Uterus (tissue), 4 donors: ENCODE results near the gene GPR78. TPM values are rescaled to one million over a fixed set of nuclear protein-coding genes. Genes with fewer than 3 reads are reported as not detected.

Experiments
- DNase-seq, 2 donors: peaks; one replicate each; pipeline ENCODE4 v3.0.0-alpha.2; 2019 to 2020
- H3K27ac ChIP-seq, 2 donors: fragments of 200-600 bp; sonication (generic); 1 replicate in 1 of 2; 2 replicates in 1 of 2; pipeline ENCODE4 v1.5.1; 2016 to 2018
- H3K27me3 ChIP-seq, 2 donors: fragments of 200-600 bp; sonication (generic); one replicate each; pipeline ENCODE4 v1.5.1; 2018 to 2019; ENCODE audit warnings: control low read depth in 1 of 2
- H3K36me3 ChIP-seq, 2 donors: fragments of 200-600 bp; sonication (generic); one replicate each; pipeline ENCODE4 v1.5.1; 2019; ENCODE audit warnings: control low read depth in 1 of 2
- H3K4me1 ChIP-seq, 2 donors: fragments of 200-600 bp; sonication (generic); one replicate each; pipeline ENCODE4 v1.5.1; 2018 to 2019; ENCODE audit warnings: control low read depth in 1 of 2
- H3K4me3 ChIP-seq, 2 donors: fragments of 200-600 bp; sonication (generic); 1 replicate in 1 of 2; 2 replicates in 1 of 2; pipeline ENCODE4 v1.5.1; 2018 to 2019; ENCODE audit warnings: mild to moderate bottlenecking in 1 of 2
- H3K9me3 ChIP-seq, 2 donors: fragments of 200-600 bp; sonication (generic); one replicate each; pipeline ENCODE4 v1.5.1; 2019; ENCODE audit warnings: control low read depth in 1 of 2
- POLR2A ChIP-seq, 2 donors: fragments of 450-650 bp; IDR thresholded peaks; one replicate each; pipeline ENCODE4 v1.6.1; 2016; ENCODE audit warnings: antibody characterized with exemption in 2 of 2, mild to moderate bottlenecking in 1 of 2, moderate library complexity in 1 of 2
- intact Hi-C: fragments of 100-400 bp; cut with DNase I; formaldehyde crosslinking; loops from one replicate; pipeline ENCODE4 v1.15.1; 2023; ENCODE audit warnings: low total_unique reads
- total RNA-seq, 4 donors: library from RNA; depleted of rRNA in 3 of 4; stranded (reverse); fragments of >200 nt in 3 of 4; gene quantifications; one replicate each; pipeline versions ENCODE4 v1.1.0 to v1.2.4, GENCODE V29; 2014 to 2023
- TF ChIP-seq, protein P1 (sequence below), 4 experiments: fragments of 200-600 bp in 2 of 4; fragments of 450-650 bp in 2 of 4; sonication (generic) in 2 of 4; IDR thresholded peaks; one replicate each; pipeline ENCODE4 v1.5.1; 2016 to 2019; ENCODE audit warnings: antibody characterized with exemption in 4 of 4, mild to moderate bottlenecking in 2 of 4, moderate library complexity in 1 of 4
- donor health status: DM: yes; HTN: yes; CAD: no.

GPR78 gene
- total RNA-seq, 4 donors from 2014 or later = 0.43 to 2.1 TPM; not detected in 2

DNA sequence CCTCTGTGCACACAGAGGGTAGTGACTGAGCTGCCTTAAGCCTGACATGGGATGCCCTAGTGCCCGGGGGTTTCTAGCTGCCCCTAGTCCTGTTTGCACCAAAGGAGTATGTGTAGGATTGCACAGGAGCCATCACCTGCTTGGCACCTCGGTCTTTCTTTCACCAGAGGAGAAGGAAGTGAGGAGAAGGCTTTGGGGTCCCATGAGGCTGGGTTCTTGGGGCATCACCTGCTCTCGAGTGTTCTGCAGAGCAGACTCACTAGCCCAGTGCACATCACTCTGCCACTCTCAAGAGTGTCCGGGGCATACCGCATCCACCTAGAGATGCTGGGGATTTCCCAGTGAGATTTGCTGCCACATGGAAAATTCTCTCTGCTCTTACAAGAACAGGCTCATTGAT is 40.5 kb upstream of the GPR78 start:
- H3K9me3 ChIP-seq = no peaks in the 10 kb centered on the region
- intact Hi-C loops = no loop called here
- H3K27ac ChIP-seq = no peak overlapping the region
- no peak overlapping the region for H3K4me3 ChIP-seq
- no peak for DNase-seq
- no peaks in the 10 kb centered on the region for H3K4me1 ChIP-seq
- TF ChIP-seq, protein P1, sequence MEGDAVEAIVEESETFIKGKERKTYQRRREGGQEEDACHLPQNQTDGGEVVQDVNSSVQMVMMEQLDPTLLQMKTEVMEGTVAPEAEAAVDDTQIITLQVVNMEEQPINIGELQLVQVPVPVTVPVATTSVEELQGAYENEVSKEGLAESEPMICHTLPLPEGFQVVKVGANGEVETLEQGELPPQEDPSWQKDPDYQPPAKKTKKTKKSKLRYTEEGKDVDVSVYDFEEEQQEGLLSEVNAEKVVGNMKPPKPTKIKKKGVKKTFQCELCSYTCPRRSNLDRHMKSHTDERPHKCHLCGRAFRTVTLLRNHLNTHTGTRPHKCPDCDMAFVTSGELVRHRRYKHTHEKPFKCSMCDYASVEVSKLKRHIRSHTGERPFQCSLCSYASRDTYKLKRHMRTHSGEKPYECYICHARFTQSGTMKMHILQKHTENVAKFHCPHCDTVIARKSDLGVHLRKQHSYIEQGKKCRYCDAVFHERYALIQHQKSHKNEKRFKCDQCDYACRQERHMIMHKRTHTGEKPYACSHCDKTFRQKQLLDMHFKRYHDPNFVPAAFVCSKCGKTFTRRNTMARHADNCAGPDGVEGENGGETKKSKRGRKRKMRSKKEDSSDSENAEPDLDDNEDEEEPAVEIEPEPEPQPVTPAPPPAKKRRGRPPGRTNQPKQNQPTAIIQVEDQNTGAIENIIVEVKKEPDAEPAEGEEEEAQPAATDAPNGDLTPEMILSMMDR (IDR thresholded peaks at IDR 0.05) = no peak
- TF ChIP-seq POLR2A (IDR thresholded peaks at IDR 0.05) = no peak
- no peaks in the 10 kb centered on the region for H3K36me3 ChIP-seq
- no peaks in the 10 kb centered on the region for H3K27me3 ChIP-seq

- no peak for DNase-seq
- Histone ChIP-seq H3K27ac (no peak overlapping the region), H3K4me3 (no peak overlapping the region), H3K27me3 (no peaks in the 10 kb centered on the region), H3K4me1 (no peaks in the 10 kb centered on the region), H3K36me3 (no peaks in the 10 kb centered on the region), H3K9me3 (no peaks in the 10 kb centered on the region)
- intact Hi-C loops = no loop called here
- TF ChIP-seq, protein P1 (IDR thresholded peaks at IDR 0.05) = no peak
- no peak for TF ChIP-seq POLR2A (IDR thresholded peaks at IDR 0.05)
Observed at GRCh38 chr4:8540072-8540471, 40.1 kb upstream of the GPR78 start.

- intact Hi-C loops = no loop called here
- no peak for DNase-seq
Observed at GRCh38 chr4:8540586-8540985, 39.6 kb upstream of the GPR78 start.

DNA sequence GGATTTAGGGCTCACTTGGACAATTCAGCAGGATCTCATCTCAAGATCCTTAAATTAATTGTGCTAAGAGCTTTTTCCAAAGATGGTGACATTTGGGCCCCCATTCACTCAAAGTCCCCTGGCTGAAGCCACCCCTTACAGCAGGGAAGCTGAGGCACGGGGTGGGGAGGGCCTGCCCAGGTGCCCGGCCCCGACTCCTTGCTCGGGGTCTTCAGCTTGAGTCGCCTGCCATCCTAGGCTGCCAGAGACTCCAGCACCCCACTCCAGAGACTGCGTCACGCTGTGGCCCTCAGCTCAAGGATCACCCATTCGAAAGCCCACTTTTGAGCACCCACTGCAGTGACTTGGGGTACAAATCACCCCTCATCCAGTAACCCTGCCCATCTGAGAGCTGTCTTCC is 39.2 kb upstream of the GPR78 start:
- H3K9me3 ChIP-seq = no peaks in the 10 kb centered on the region
- intact Hi-C loops = no loop called here
- no peak for DNase-seq
- no peak overlapping the region for H3K4me3 ChIP-seq
- TF ChIP-seq, protein P1 (IDR thresholded peaks at IDR 0.05) = no peak
- no peak for TF ChIP-seq POLR2A (IDR thresholded peaks at IDR 0.05)
- no peaks in the 10 kb centered on the region for H3K27me3 ChIP-seq
- H3K27ac ChIP-seq = no peak overlapping the region
- H3K4me1 ChIP-seq = no peaks in the 10 kb centered on the region
- no peaks in the 10 kb centered on the region for H3K36me3 ChIP-seq

More at GRCh38 chr4:8540586-8540985, 39.6 kb upstream of the GPR78 start:
- Histone ChIP-seq H3K4me3 (no peak overlapping the region), H3K27me3 (no peaks in the 10 kb centered on the region), H3K9me3 (no peaks in the 10 kb centered on the region), H3K27ac (no peak overlapping the region), H3K36me3 (no peaks in the 10 kb centered on the region), H3K4me1 (no peaks in the 10 kb centered on the region)
- no peak for TF ChIP-seq POLR2A (IDR thresholded peaks at IDR 0.05)
- TF ChIP-seq, protein P1 (IDR thresholded peaks at IDR 0.05) = no peak

- TF ChIP-seq, protein P1 (IDR thresholded peaks at IDR 0.05) = no peak
- TF ChIP-seq POLR2A (IDR thresholded peaks at IDR 0.05) = no peak
Observed at GRCh38 chr4:8541981-8542715, 38.0 kb upstream of the GPR78 start.

More at GRCh38 chr4:8541981-8542715, 38.0 kb upstream of the GPR78 start:
- no peaks in the 10 kb centered on the region for H3K27me3 ChIP-seq
- intact Hi-C loops = no loop called here
- no peaks in the 10 kb centered on the region for H3K9me3 ChIP-seq
- DNase-seq = no peak
- H3K4me1 ChIP-seq = no peaks in the 10 kb centered on the region
- H3K27ac ChIP-seq = no peak overlapping the region
- no peak overlapping the region for H3K4me3 ChIP-seq
- no peaks in the 10 kb centered on the region for H3K36me3 ChIP-seq
